H1 (cell line): Measurements from ENCODE around the gene IFIT2. TPM values are rescaled to one million over a fixed set of nuclear protein-coding genes. Genes with fewer than 3 reads are reported as not detected.

Experiments used
- CTCF ChIA-PET: fragments of 300-600 bp; sonication (Branson Sonifier 250); formaldehyde crosslinking; loops from one replicate; lab custom pipeline; 2021; ENCODE audit not compliant: partially characterized antibody; lab: Charles Lee
- POLR2A ChIA-PET: fragments of 300-600 bp; sonication (Branson Sonifier 250); formaldehyde crosslinking; loops from one replicate; lab custom pipeline; 2021; ENCODE audit warnings: inconsistent platforms; ENCODE audit not compliant: partially characterized antibody; lab: Charles Lee
- DNase-seq, 2 experiments: peaks; one replicate each; pipeline versions ENCODE4 v3.0.0 to v3.0.0-alpha.2; 2010 to 2022; ENCODE audit warnings: low spot score in 2 of 2, low read depth in 1 of 2, mixed read lengths in 1 of 2
- FAIRE-seq: peaks from 2 replicates; lab custom pipeline; 2011; peaks lifted over from hg19 to GRCh38; lab: Jason Lieb, UNC
- H2AFZ ChIP-seq: 2 replicates; pipeline ENCODE4 v1.8.1; 2012; ENCODE audit warnings: low read length, inconsistent platforms
- H2AK5ac ChIP-seq: 2 replicates; pipeline ENCODE4 v1.6.1; 2013; ENCODE audit warnings: low read depth, low read length
- H2BK120ac ChIP-seq: replicated peaks from 2 replicates; pipeline ENCODE3; 2013; ENCODE audit warnings: low read depth, low read length, inconsistent platforms
- H2BK12ac ChIP-seq: 2 replicates; pipeline ENCODE4 v1.6.1; 2013; ENCODE audit warnings: low read depth, low read length
- H2BK15ac ChIP-seq: 2 replicates; pipeline ENCODE4 v1.6.1; 2013; ENCODE audit warnings: low read length
- H2BK20ac ChIP-seq: 2 replicates; pipeline ENCODE4 v1.6.1; 2013; ENCODE audit warnings: low read length
- H2BK5ac ChIP-seq: 2 replicates; pipeline ENCODE4 v1.6.1; 2013; ENCODE audit warnings: low read depth, low read length
- H3K14ac ChIP-seq: 2 replicates; pipeline ENCODE4 v1.6.1; 2013; ENCODE audit warnings: inconsistent platforms; ENCODE audit not compliant: insufficient read length
- H3K18ac ChIP-seq: 2 replicates; pipeline ENCODE4 v1.6.1; 2013; ENCODE audit warnings: low read length; ENCODE audit errors: extremely low read depth
- H3K23ac ChIP-seq: 2 replicates; pipeline ENCODE4 v1.6.1; 2013; ENCODE audit warnings: inconsistent platforms; ENCODE audit not compliant: insufficient read length
- H3K23me2 ChIP-seq: 2 replicates; pipeline ENCODE4 v1.6.1; 2013; ENCODE audit warnings: low read depth, low read length
- H3K27ac ChIP-seq: 2 replicates; pipeline ENCODE4 v1.6.1; 2011; ENCODE audit warnings: low read depth, low read length, inconsistent platforms
- H3K27me3 ChIP-seq, 4 experiments: replicated peaks in 1 of 4; 1 replicate in 1 of 4; 2 replicates in 3 of 4; pipeline versions ENCODE4 v1.6.1 to v1.8.1; 2011 to 2013; ENCODE audit warnings: low read length in 3 of 4, mild to moderate bottlenecking in 3 of 4, inconsistent platforms in 2 of 4, mixed read lengths in 2 of 4, moderate library complexity in 1 of 4; ENCODE audit not compliant: control insufficient read depth in 3 of 4, insufficient read depth in 3 of 4; ENCODE audit errors: extremely low read depth in 1 of 4
- H3K36me3 ChIP-seq, 4 experiments: 2 replicates each; pipeline versions ENCODE4 v1.6.1 to v1.8.1; 2011 to 2013; ENCODE audit warnings: mild to moderate bottlenecking in 4 of 4, low read length in 3 of 4, moderate library complexity in 2 of 4, control low read depth in 1 of 4, inconsistent platforms in 1 of 4; ENCODE audit not compliant: insufficient read depth in 4 of 4, control insufficient read depth in 2 of 4
- H3K4ac ChIP-seq: replicated peaks from 2 replicates; pipeline ENCODE3; 2013; ENCODE audit warnings: low read length, low read depth, mixed read lengths, inconsistent platforms; ENCODE audit not compliant: insufficient read length
- H3K4me1 ChIP-seq, 4 experiments: replicated peaks in 1 of 4; 1 replicate in 1 of 4; 2 replicates in 3 of 4; pipeline versions ENCODE4 v1.6.1 to v1.8.1; 2011 to 2013; ENCODE audit warnings: low read length in 3 of 4, inconsistent platforms in 2 of 4, mixed read lengths in 1 of 4; ENCODE audit not compliant: insufficient read depth in 4 of 4, control insufficient read depth in 3 of 4
- H3K4me2 ChIP-seq, 2 experiments: 2 replicates each; pipeline versions ENCODE4 v1.6.1 to v1.8.1; 2011 to 2013; ENCODE audit warnings: low read depth in 2 of 2, low read length in 2 of 2, control low read depth in 1 of 2, inconsistent platforms in 1 of 2, mild to moderate bottlenecking in 1 of 2; ENCODE audit not compliant: insufficient read depth in 1 of 2
- H3K4me3 ChIP-seq, 4 experiments: fragments of 200-600, 300-600 bp in 1 of 4; sonication (generic), shearing (Covaris generic), sonication (Bioruptor Twin) in 1 of 4; 2 replicates each; pipeline versions ENCODE4 v1.5.1 to v1.8.1; 2011 to 2016; ENCODE audit warnings: low read length in 4 of 4, low read depth in 3 of 4, control low read depth in 2 of 4, inconsistent platforms in 2 of 4, mild to moderate bottlenecking in 2 of 4, mixed read lengths in 1 of 4, moderate library complexity in 1 of 4; ENCODE audit not compliant: insufficient read depth in 2 of 4; ENCODE audit errors: extremely low read depth in 1 of 4
- H3K56ac ChIP-seq: replicated peaks from 2 replicates; pipeline ENCODE3; 2013; ENCODE audit warnings: low read depth, mild to moderate bottlenecking, mixed read lengths, low read length, inconsistent platforms; ENCODE audit not compliant: insufficient read length
- H3K79me1 ChIP-seq: 2 replicates; pipeline ENCODE4 v1.6.1; 2013; ENCODE audit warnings: low read depth, low read length, control low read depth
- H3K79me2 ChIP-seq, 2 experiments: 2 replicates each; pipeline versions ENCODE4 v1.6.1 to v1.8.1; 2012 to 2013; ENCODE audit warnings: low read length in 2 of 2, mild to moderate bottlenecking in 2 of 2, inconsistent platforms in 1 of 2; ENCODE audit not compliant: insufficient read depth in 2 of 2, control insufficient read depth in 1 of 2
- H3K9ac ChIP-seq, 4 experiments: replicated peaks in 1 of 4; 1 replicate in 1 of 4; 2 replicates in 3 of 4; pipeline versions ENCODE4 v1.6.1 to v1.8.1; 2011 to 2013; ENCODE audit warnings: low read depth in 3 of 4, low read length in 3 of 4, control low read depth in 2 of 4, mild to moderate bottlenecking in 2 of 4, moderate library complexity in 2 of 4, inconsistent platforms in 1 of 4; ENCODE audit errors: extremely low read depth in 1 of 4
- H3K9me3 ChIP-seq, 2 experiments: 2 replicates each; pipeline versions ENCODE4 v1.6.1 to v1.8.1; 2012 to 2013; ENCODE audit warnings: mild to moderate bottlenecking in 2 of 2, moderate library complexity in 2 of 2, control low read depth in 1 of 2, inconsistent platforms in 1 of 2, low read depth in 1 of 2, low read length in 1 of 2, mixed read lengths in 1 of 2; ENCODE audit not compliant: insufficient read depth in 2 of 2
- H4K20me1 ChIP-seq, 2 experiments: replicated peaks in 1 of 2; 2 replicates each; pipeline versions ENCODE3 to v1.8.1; 2011 to 2013; ENCODE audit warnings: inconsistent platforms in 2 of 2, low read length in 2 of 2, mild to moderate bottlenecking in 1 of 2; ENCODE audit not compliant: insufficient read depth in 2 of 2, control insufficient read depth in 1 of 2
- H4K5ac ChIP-seq: 2 replicates; pipeline ENCODE4 v1.6.1; 2013; ENCODE audit warnings: low read length, low read depth, mixed read lengths, inconsistent platforms; ENCODE audit not compliant: insufficient read length
- H4K8ac ChIP-seq: 2 replicates; pipeline ENCODE4 v1.8.0; 2013; ENCODE audit warnings: mild to moderate bottlenecking, moderate library complexity, low read length, inconsistent platforms; ENCODE audit not compliant: insufficient read depth; ENCODE audit errors: extremely low read depth
- H4K91ac ChIP-seq: replicated peaks from 2 replicates; pipeline ENCODE3; 2013; ENCODE audit warnings: low read length, mixed read lengths, inconsistent platforms; ENCODE audit not compliant: insufficient read length
- EGR1 ChIP-seq: IDR thresholded peaks from 2 replicates; pipeline ENCODE4 v1.6.1; 2011; ENCODE audit warnings: low read depth, low read length, borderline replicate concordance
- FOSL1 ChIP-seq: IDR thresholded peaks from 2 replicates; pipeline ENCODE4 v1.6.1; 2011; ENCODE audit warnings: mild to moderate bottlenecking, low read depth, low read length, moderate library complexity; ENCODE audit not compliant: insufficient read depth
- RBBP5 ChIP-seq: IDR thresholded peaks from 2 replicates; pipeline ENCODE4 v1.7.1; 2012; ENCODE audit warnings: low read depth, mild to moderate bottlenecking, inconsistent platforms, low read length, moderate library complexity, borderline replicate concordance
- SIX5 ChIP-seq: IDR thresholded peaks from 2 replicates; pipeline ENCODE4 v1.6.1; 2011; ENCODE audit warnings: mild to moderate bottlenecking, low read depth, low read length
- SP2 ChIP-seq: IDR thresholded peaks from 2 replicates; pipeline ENCODE4 v1.6.1; 2012; ENCODE audit warnings: mild to moderate bottlenecking, low read length, inconsistent platforms
- SP4 ChIP-seq: IDR thresholded peaks from 2 replicates; pipeline ENCODE4 v1.6.1; 2012; ENCODE audit warnings: low read length, inconsistent platforms
- SRF ChIP-seq: IDR thresholded peaks from 2 replicates; pipeline ENCODE4 v1.6.1; 2011; ENCODE audit warnings: mild to moderate bottlenecking, low read depth, low read length, moderate library complexity
- SUZ12 ChIP-seq: fragments of 200-600 bp; sonication (generic); IDR thresholded peaks from 2 replicates; pipeline ENCODE4 v1.6.1; 2012; ENCODE audit warnings: mild to moderate bottlenecking, inconsistent platforms, low read length, moderate library complexity, mixed read lengths
- ZNF274 ChIP-seq: IDR thresholded peaks from 2 replicates; pipeline ENCODE4 v1.7.0; 2012; ENCODE audit warnings: low read length, borderline replicate concordance; ENCODE audit errors: extremely low read depth
- WGBS, 2 experiments: shearing (Covaris generic) in 1 of 2; methylation state at CpG; one replicate each; pipeline versions ENCODE4 v1.1.6 to v1.1.7; 2013 to 2015; ENCODE audit warnings: low lambda C conversion rate in 2 of 2, mixed read lengths in 2 of 2, inconsistent platforms in 1 of 2, low coverage in 1 of 2, missing lambda C conversion rate in 1 of 2; ENCODE audit not compliant: insufficient replicate concordance in 2 of 2, insufficient coverage in 1 of 2, insufficient read length in 1 of 2; ENCODE audit errors: extremely low coverage in 1 of 2, missing lambda C conversion rate in 1 of 2; 5-methylcytosine and 5-hydroxymethylcytosine counted together
- polyA plus RNA-seq, 7 experiments: library from polyadenylated mRNA; depleted of rRNA in 3 of 7; stranded (reverse) in 5 of 7; unstranded in 2 of 7; fragments of >200 nt in 5 of 7; fragments of 200-250 nt in 2 of 7; gene quantifications; 1 replicate in 5 of 7; 2 replicates in 1 of 7; 4 replicates in 1 of 7; pipeline versions ENCODE4 v1.2.1 to v1.2.3, GENCODE V29; 2011 to 2013; ENCODE audit warnings: missing spikeins in 2 of 7, mixed read lengths in 2 of 7
- total RNA-seq: library from RNA; stranded (reverse); fragmentation: NEBNext Ultra II Directional; extraction: Animal tissue kit (Norgen Biotek cat#: 25700); gene quantifications from 2 replicates; pipeline ENCODE4 v1.2.1, GENCODE V29; 2021

The IFIT2 gene
- total and polyA plus RNA-seq, 2 of the 8 experiments (the other 6 are each of a cell fraction or from before 2014, with no cell fraction given) = 0.03 to 0.35 TPM

GRCh38 chr10:89280508-89280907, 21.3 kb upstream of the IFIT2 start:
- Histone ChIP-seq H3K27me3 (no peaks in the 10 kb centered on the region), H3K18ac (no peak overlapping the region), H2BK12ac (no peak overlapping the region), H3K79me2 (no peaks in the 10 kb centered on the region), H3K4me2 (no peak overlapping the region), H3K79me1 (no peaks in the 10 kb centered on the region), H2BK15ac (no peak overlapping the region), H3K23ac (no peak overlapping the region), H3K56ac (no peak overlapping the region), H2BK5ac (no peak overlapping the region), H4K20me1 (no peaks in the 10 kb centered on the region), H3K4me3 (no peak overlapping the region), H3K9me3 (no peaks in the 10 kb centered on the region), H3K4ac (no peak overlapping the region), H3K36me3 (no peaks in the 10 kb centered on the region), H2AK5ac (no peak overlapping the region), H3K14ac (no peak overlapping the region), H3K23me2 (no peaks in the 10 kb centered on the region), H4K5ac (no peak overlapping the region), H2AFZ (no peak overlapping the region), H3K4me1 (peaks cover 0 to 8% (median 3%) of the 10 kb centered on the region in 4 experiments; a peak in 3 of 7 replicates), H3K9ac (no peak overlapping the region), H2BK20ac (no peak overlapping the region), H2BK120ac (no peak overlapping the region), H4K91ac (no peak overlapping the region), H4K8ac (no peak overlapping the region), H3K27ac (no peak overlapping the region)
- FAIRE-seq (no peak), DNase-seq (no peak)
- ChIA-PET CTCF (interaction anchor here (0.9 kb wide), 1 partner anchor 35 kb away, joined by 3 read pairs; no protein-coding TSS in a partner anchor), POLR2A (interaction anchor here (0.6 kb wide), 1 partner anchor 12 kb away, joined by 3 read pairs; no protein-coding TSS in a partner anchor)
- 91% methylated on average over 3 of the region's 3 CpGs; no CpG with 5 or more reads in 1 of the 2 experiments for WGBS, 2 experiments
- TF ChIP-seq FOSL1 (no peak), SRF (no peak), SUZ12 (no peak), ZNF274 (no peak), SP4 (no peak), EGR1 (no peak), SIX5 (no peak), RBBP5 (no peak), SP2 (no peak)
